Endodermal cell (in vitro differentiated cells): Measurements from ENCODE around the gene COLQ. TPM values are rescaled to one million over a fixed set of nuclear protein-coding genes. Genes with fewer than 3 reads are reported as not detected.

Experiments
- DNase-seq: peaks from one replicate; pipeline ENCODE4 v3.0.0-alpha.2; 2017
- H3K27ac ChIP-seq: 2 replicates; pipeline ENCODE4 v1.5.1; 2013; ENCODE audit warnings: mild to moderate bottlenecking, low read depth, low read length, moderate library complexity
- H3K27me3 ChIP-seq: 2 replicates; pipeline ENCODE4 v1.6.1; 2013; ENCODE audit warnings: mild to moderate bottlenecking, low read length, moderate library complexity; ENCODE audit not compliant: insufficient read depth, control insufficient read depth, poor library complexity, severe bottlenecking
- H3K36me3 ChIP-seq: 2 replicates; pipeline ENCODE4 v1.7.0; 2013; ENCODE audit warnings: mild to moderate bottlenecking, low read length, moderate library complexity; ENCODE audit not compliant: control insufficient read depth, insufficient read depth
- H3K4me1 ChIP-seq: one replicate; pipeline ENCODE4 v1.7.0; 2013; ENCODE audit warnings: low read length; ENCODE audit not compliant: control insufficient read depth, insufficient read depth
- H3K4me3 ChIP-seq: 2 replicates; pipeline ENCODE4 v1.5.1; 2013; ENCODE audit warnings: mild to moderate bottlenecking, low read length, moderate library complexity
- H3K9ac ChIP-seq: 2 replicates; pipeline ENCODE4 v1.6.1; 2013; ENCODE audit warnings: mild to moderate bottlenecking, low read length, moderate library complexity; ENCODE audit not compliant: poor library complexity, severe bottlenecking; ENCODE audit errors: extremely low read depth
- H3K9me3 ChIP-seq: 2 replicates; pipeline ENCODE4 v1.6.1; 2013; ENCODE audit warnings: mild to moderate bottlenecking, low read length, moderate library complexity; ENCODE audit not compliant: control insufficient read depth
- H3K27ac Mint-ChIP-seq: 2 replicates; pipeline ENCODE4 v1.8.0; 2020; ENCODE audit warnings: mixed read lengths
- H3K27me3 Mint-ChIP-seq: 2 replicates; pipeline ENCODE4 v1.8.0; 2021; ENCODE audit warnings: mild to moderate bottlenecking, mixed read lengths; ENCODE audit not compliant: insufficient read depth
- H3K36me3 Mint-ChIP-seq: 2 replicates; pipeline ENCODE4 v1.8.0; 2020; ENCODE audit warnings: low read depth, mixed read lengths
- H3K4me1 Mint-ChIP-seq: 2 replicates; pipeline ENCODE4 v1.8.0; 2020; ENCODE audit warnings: mixed read lengths
- H3K4me3 Mint-ChIP-seq: 2 replicates; pipeline ENCODE4 v1.8.0; 2020; ENCODE audit warnings: mild to moderate bottlenecking, moderate library complexity, mixed read lengths
- H3K9me3 Mint-ChIP-seq: 2 replicates; pipeline ENCODE4 v1.8.0; 2020; ENCODE audit warnings: mild to moderate bottlenecking, mixed read lengths
- WGBS, 2 experiments: methylation state at CpG; one replicate each; pipeline versions ENCODE4 v1.1.5 to v1.1.7; 2013; ENCODE audit warnings: missing lambda C conversion rate in 2 of 2, mixed read lengths in 1 of 2; ENCODE audit not compliant: insufficient coverage in 1 of 2, insufficient read length in 1 of 2; 5-methylcytosine and 5-hydroxymethylcytosine counted together
- total RNA-seq, 2 donors: library from RNA; stranded (reverse); fragmentation: NEBNext Ultra II Directional in 1 of 2; extraction: Animal tissue kit (Norgen Biotek cat#: 25700) in 1 of 2; gene quantifications; 2 replicates in 1 of 2; 3 replicates in 1 of 2; pipeline ENCODE4 v1.2.1, GENCODE V29; 2021
- TF ChIP-seq, protein P1 (sequence below): fragments of 200-600 bp; sonication (generic); conservative IDR thresholded peaks from 2 replicates; pipeline ENCODE4 v1.5.0; 2021; ENCODE audit warnings: antibody characterized with exemption, mild to moderate bottlenecking

COLQ gene
- total RNA-seq, 2 donors from 2014 or later = 3.1 to 7.3 TPM

DNA sequence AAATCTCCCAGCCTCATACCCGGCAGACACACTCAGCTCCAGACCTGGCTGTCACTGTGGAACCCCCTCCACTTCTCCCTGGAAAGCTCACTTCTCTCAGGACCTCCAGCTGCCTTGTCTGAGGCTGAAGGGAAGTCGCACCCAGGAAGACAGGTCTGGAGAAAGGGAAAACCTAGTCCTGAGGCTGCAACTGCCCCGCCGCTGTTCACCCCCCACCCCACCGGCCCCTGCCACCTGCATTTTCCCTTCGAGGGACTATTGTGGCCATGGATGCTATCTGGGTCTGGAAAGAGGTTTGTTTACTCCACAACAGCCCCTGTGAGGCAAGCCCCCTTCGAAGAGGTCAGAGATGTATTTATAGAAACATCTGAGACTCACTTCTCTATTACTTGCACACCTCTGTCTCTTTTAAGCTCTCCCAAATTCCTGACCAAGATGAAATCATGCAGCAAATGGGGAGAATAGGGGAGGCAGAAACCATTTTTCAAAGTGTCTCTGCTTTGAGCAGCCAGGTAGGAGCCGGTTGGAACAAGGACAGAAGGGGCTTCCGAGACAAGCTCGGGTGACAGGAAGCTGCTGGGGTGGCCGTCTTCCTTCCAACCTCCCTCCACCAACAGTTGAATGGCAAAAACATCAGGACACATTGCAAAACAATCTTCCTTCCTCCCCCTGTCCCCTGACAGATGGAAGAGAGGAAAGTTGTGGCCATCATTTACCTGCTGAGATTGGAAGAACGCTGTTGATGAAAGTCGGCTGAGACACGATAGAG lies 518 bp downstream of the COLQ start:
- Histone ChIP-seq H3K9me3 (no peaks in the 10 kb centered on the region), H3K4me3 (no peak overlapping the region), H3K36me3 (no peaks in the 10 kb centered on the region), H3K4me1 (no peaks in the 10 kb centered on the region), H3K27ac (no peak overlapping the region), H3K27me3 (no peaks in the 10 kb centered on the region), H3K9ac (no peak overlapping the region)
- WGBS, 2 experiments = 75 to 83% methylated on average over 3 to 14 of the region's 14 CpGs
- Mint-ChIP-seq H3K27ac (no peak overlapping the region), H3K27me3 (no peaks in the 10 kb centered on the region), H3K36me3 (no peaks in the 10 kb centered on the region), H3K4me1 (peaks cover 16% of the 10 kb centered on the region), H3K9me3 (no peaks in the 10 kb centered on the region), H3K4me3 (no peak overlapping the region)
- DNase-seq = peak; percentile 49
- TF ChIP-seq, protein P1, sequence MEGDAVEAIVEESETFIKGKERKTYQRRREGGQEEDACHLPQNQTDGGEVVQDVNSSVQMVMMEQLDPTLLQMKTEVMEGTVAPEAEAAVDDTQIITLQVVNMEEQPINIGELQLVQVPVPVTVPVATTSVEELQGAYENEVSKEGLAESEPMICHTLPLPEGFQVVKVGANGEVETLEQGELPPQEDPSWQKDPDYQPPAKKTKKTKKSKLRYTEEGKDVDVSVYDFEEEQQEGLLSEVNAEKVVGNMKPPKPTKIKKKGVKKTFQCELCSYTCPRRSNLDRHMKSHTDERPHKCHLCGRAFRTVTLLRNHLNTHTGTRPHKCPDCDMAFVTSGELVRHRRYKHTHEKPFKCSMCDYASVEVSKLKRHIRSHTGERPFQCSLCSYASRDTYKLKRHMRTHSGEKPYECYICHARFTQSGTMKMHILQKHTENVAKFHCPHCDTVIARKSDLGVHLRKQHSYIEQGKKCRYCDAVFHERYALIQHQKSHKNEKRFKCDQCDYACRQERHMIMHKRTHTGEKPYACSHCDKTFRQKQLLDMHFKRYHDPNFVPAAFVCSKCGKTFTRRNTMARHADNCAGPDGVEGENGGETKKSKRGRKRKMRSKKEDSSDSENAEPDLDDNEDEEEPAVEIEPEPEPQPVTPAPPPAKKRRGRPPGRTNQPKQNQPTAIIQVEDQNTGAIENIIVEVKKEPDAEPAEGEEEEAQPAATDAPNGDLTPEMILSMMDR = no peak

- Mint-ChIP-seq H3K27ac (no peak overlapping the region), H3K4me3 (no peak overlapping the region), H3K9me3 (no peaks in the 10 kb centered on the region), H3K4me1 (peaks cover 16% of the 10 kb centered on the region), H3K36me3 (no peaks in the 10 kb centered on the region), H3K27me3 (no peaks in the 10 kb centered on the region)
- Histone ChIP-seq H3K9ac (no peak overlapping the region), H3K9me3 (no peaks in the 10 kb centered on the region), H3K4me3 (no peak overlapping the region), H3K27me3 (no peaks in the 10 kb centered on the region), H3K27ac (no peak overlapping the region), H3K4me1 (no peaks in the 10 kb centered on the region), H3K36me3 (no peaks in the 10 kb centered on the region)
- no peak for DNase-seq
- 46 to 81% methylated on average over 2 to 3 of the region's 3 CpGs for WGBS, 2 experiments
- TF ChIP-seq, protein P1 = no peak
Observed at GRCh38 chr3:15520185-15520584, 1.3 kb downstream of the COLQ start.

DNA sequence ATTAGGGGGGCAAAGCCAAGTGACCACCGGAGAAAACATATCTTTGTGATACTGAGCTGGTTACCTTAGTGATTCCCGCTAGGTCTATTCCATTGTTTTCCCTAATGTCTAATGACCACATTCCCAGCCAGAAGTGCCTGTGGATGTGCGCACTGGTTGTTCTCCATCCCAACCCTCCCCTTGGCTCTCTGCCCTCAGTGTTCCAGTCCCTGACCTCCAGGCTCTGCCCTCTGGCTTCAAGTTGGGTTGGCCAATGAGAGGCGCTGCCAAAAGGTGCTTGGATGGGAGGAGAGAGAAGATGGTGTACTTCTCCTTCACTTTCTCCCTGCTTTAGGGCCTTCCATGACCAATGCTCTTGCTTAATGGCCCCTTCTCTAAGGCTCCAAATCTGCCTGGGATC lies 2.4 kb downstream of the COLQ start:
- Mint-ChIP-seq H3K4me1 (peaks cover 16% of the 10 kb centered on the region), H3K9me3 (no peaks in the 10 kb centered on the region), H3K4me3 (no peak overlapping the region), H3K36me3 (no peaks in the 10 kb centered on the region), H3K27ac (no peak overlapping the region), H3K27me3 (no peaks in the 10 kb centered on the region)
- no peak for DNase-seq
- Histone ChIP-seq H3K4me3 (no peak overlapping the region), H3K4me1 (no peaks in the 10 kb centered on the region), H3K27ac (no peak overlapping the region), H3K9me3 (no peaks in the 10 kb centered on the region), H3K36me3 (no peaks in the 10 kb centered on the region), H3K27me3 (no peaks in the 10 kb centered on the region), H3K9ac (no peak overlapping the region)
- TF ChIP-seq, protein P1 = no peak
- WGBS, 2 experiments = 97 to 100% methylated on average over 1 to 4 of the region's 4 CpGs
